Occipital lobe (tissue), 2 donors: ENCODE data around the gene NXT2. TPM values are rescaled to one million over a fixed set of nuclear protein-coding genes. Genes with fewer than 3 reads are reported as not detected.
A peak's percentile ranks its signal among the peaks of the same experiment; 100 is the strongest.
"Not testable (repeated sequence)": the region's sequence is repeated elsewhere in the genome, so short reads cannot be mapped to it uniquely, and the experiment has no call there.

Experiments
- DNase-seq: peaks from one replicate; lab custom pipeline; 2025; lab: John Stamatoyannopoulos, UW
- total RNA-seq: library from RNA; depleted of rRNA; stranded (reverse); fragments of >200 nt; gene quantifications from one replicate; pipeline ENCODE4 v1.2.3, GENCODE V29; 2014

Gene NXT2
- total RNA-seq = 12.6 TPM

DNA sequence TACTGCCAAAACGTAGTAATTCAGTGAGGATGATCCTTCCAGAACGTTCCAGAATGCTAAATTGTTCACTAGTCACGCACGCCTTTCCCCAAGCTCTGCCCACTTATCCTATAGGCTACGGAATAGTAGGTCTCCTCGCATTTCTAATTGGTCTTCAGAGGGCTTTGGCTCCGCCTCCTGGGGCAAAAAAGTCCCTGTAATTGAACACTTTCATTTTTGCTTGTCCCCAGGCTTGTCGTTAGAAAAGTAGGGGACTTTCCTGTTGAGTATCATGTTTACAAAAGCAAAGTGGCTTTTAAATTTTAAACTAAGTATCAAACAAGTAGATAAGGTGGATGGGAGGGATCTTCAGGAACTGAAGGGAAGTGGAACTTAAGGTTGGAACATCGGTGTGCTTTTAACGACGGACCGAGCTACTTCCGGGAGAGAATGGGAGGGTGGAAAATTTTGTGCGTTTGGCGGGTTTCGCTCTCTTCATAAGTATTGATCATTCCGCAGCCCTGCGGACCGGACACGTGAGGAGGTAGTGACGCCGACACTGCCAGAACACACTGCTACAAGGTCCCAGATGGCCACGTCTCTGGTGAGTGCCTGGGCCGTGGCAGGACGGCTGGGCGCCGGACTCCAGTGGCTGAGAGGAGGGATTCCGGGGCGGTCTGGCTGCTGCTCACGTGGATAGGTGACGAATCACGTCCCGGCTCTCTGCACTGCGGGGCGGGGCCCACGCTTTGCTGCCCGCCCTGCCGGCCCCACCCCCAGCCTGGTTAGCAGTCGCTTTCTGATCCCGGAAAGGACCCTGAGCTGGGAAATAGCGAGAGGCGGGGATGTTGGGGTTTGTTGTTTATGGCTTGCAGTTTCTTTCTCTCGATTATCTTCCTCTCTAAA is at the start of gene NXT2:
NXT2 (plus strand) TSS at position 406 of the 885 bp plus-strand sequence; CDS start at position 569, 163 bp downstream.
- DNase-seq = peak; percentile 78

DNA sequence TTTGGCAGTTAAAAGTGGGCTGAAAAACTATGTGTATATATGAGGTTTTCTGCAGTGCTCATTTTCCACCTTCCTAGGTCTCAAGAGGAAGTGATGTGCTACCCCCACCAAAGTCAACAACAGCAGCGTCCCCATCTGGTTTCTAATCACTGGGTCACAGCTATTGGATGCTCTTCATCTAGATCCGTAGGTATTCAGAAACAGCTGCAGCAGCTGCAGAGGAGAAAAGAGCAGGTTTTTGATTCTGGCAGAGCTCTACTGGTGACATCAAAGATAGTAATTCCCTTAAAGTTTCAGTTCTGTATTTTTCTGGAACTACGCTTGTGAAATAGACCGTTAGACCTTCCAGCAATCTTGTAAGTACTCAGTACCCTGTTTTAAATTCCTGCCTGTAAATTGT is 49.0 kb upstream of the NXT2 start:
- no peak for DNase-seq

DNA sequence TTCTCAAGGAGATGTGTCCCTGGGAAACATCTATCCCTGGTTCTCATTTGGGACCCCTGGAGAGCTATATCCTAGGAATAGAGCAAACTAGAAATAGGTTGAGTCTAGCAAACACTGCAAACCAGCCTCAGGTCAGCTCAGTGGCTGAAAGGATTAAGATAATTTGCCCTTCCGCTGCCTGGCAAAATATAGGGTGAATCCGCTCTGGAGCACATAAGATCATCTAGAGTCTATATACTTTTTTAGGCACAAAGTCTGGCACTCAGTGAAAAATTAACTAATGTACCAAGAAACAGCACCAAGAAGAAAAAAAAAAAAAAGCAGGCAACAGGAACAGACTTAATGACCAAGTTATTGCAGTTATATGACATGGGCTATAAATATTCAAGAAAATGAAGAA is 47.5 kb upstream of the NXT2 start:
- DNase-seq = no peak

DNA sequence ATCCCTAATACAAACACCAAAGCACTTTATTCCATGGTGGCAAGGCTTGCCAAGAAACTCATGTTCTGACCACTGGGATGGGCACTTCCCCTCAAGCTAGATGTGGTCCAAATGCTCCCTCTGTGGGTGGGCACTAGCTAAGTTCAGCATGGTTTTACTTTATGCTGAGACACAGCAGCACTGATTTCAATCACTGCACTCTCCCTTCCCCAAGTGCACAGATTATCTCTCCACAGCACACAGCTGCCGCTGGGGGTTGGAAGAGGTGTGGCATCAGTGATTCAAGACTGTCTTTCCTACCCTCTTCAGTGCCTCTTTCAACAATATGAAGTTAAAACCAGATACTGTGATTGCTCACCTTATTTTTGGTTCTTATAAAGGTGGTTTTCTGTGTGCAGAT is 38.2 kb upstream of the NXT2 start:
- no peak for DNase-seq

DNA sequence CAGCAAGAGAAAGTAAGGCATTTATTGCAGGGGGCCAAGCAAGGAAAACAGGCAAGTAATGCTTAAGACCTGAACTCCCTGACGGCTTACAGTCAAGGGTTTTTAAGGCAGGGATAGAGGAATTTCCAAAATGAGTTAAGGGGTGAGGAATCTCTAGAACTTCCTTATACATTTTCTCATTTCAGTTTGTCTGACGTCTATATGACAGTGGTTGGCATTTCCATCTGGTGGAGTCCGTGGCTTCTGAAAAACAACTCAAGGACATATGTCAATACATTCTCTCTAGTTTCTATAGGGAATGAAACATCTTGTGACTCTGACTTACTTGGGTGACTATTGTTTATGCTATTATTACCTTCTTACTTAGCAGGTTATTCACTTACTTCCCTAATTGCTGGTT is 35.5 kb upstream of the NXT2 start:
- DNase-seq = no peak

DNA sequence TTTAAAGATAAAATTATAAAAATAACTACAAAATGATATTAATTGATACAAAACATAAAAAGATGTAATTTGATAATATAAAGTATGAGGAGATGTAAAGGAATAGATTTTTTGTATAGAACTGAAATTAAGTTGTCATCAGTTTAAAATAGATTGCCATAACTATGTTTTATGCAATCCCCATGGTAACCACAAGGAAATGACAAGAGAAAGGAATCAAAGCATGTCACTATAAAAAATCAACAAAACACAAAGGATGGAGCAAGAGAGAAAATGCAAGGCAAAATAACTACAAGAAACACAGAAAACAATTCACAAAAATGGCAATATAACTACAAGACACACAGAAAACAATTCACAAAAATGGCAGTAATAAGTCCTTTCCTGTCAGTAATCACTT is 27.7 kb upstream of the NXT2 start:
- DNase-seq = no peak

DNA sequence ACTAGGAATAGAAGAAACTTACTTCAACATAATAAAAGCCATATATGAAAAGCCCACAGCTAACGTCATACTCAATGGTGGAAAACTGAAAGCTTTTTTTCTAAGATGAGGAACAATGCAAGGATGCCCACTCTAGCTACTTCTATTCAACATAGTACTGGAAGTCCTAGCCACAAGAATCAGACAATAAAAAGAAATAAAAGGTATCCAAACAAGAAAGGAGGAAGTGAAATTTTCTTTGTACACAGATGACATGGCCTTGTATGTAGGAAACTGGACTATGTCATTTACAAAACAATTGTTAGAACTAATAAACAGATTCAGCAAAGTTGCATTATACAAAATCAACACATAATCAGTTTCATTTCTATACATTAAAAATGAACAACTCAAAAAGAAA is 25.5 kb upstream of the NXT2 start:
- DNase-seq = no peak

DNA sequence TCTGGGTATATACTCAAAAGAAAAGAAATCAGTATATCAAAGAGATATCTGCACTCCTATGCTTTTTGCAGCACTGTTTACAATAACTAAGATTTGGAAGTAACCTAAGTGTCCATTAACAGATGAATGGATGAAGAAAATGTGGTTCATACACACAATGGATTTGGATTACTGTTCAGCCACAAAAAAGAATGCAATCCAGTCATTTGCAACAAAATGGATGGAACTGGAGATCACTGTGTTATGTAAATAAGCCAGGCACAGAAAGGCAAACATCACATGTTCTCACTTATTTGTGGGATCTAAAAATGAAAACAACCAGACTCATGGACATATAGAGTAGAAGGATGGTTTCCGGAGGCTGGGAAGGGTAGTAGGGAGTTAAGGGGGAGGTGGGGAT is 17.6 kb upstream of the NXT2 start:
- no peak for DNase-seq

DNA sequence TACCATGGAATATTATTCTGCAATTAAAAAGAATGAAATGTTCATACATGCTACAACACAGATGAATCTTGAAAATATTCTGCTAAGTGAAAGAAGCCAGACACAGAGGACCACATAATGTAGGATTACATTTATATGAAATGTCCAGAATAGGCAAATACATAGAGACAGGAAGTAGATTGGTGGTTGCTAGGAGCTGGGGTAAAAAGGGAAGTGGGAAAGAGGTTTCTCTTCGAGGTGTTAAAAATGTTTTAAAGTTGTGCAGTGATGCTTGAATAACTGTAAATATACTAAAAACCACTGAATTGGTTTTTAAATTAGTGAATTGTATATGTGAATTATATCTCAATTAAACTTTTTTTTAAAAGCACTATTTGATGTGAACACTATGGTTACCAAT is 3.6 kb upstream of the NXT2 start:
- DNase-seq = no peak

DNA sequence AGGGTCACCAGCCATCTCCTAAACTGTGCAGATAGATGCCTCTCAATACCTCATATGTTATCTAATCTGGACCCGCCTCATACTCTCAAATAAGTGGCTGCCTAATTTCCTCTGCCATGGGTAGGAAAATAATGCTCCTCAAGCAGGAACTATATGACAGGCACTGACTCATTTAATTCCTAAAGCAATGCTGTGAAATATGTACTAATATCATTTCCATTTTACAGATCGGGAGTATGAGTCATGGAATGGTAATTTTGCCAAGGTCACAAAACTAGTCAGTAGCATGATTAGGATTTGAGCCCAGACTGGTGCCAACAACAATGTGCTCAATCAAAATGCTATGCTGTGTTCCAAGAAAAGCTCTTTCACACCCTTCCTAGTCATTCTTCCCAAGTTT is 3.0 kb upstream of the NXT2 start:
- DNase-seq = no peak

DNA sequence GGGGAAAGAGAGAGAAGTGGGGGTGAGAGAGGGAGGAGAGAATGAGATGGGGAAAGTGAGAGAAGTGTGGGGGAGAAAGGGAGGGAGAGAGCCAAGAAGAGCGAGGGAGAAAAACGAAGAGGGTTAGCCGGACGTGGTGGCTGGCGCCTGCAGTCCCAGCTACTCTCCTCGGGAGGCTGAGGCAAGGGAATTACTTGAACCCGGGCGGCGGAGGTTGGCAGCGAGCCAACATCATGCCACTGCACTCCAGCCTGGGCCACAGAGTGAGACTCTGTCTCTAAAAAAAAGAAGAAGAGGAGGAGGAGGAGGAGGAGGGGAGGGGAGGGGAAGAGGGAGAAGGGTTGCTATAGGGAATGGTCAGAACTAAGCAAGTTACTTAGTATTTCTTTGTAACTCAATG is 1.7 kb upstream of the NXT2 start:
- DNase-seq = no peak

DNA sequence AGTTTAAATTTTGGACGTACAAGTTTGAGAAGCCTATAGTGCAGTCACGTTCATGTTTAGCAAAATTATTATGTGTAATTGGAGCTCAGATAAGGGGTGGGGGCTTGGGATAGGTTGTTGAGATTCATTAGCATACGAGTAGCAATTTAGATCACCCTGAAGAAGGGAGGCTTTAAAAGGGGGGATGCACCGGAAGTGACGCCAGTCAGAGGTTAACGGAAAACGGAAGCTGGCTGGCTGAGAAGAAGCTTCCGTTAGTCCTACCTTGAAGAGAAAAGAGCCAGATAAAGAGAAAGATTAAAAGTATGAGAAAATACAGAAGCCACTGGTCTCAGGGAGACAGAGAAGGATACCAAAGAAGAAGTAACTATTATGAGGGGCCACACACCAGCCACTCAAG is 1.1 kb upstream of the NXT2 start:
- no peak for DNase-seq

DNA sequence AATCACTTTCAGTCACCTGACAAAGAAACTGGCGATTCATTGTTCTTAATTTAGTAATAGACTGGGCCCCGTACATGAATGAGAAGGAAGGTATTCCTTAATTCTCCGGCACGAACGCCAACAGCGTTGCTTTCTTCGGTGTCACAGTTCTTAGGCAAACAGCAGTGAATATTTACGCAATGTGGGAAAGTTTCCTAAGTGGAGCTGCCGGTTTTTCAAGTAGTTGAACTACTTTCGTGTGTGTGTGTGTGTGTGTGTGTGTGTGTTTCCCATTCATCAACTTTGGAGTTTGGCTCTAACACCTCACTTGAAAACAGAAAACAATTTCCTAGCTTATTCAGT is 651 bp downstream of the NXT2 start:
- DNase-seq = no peak

DNA sequence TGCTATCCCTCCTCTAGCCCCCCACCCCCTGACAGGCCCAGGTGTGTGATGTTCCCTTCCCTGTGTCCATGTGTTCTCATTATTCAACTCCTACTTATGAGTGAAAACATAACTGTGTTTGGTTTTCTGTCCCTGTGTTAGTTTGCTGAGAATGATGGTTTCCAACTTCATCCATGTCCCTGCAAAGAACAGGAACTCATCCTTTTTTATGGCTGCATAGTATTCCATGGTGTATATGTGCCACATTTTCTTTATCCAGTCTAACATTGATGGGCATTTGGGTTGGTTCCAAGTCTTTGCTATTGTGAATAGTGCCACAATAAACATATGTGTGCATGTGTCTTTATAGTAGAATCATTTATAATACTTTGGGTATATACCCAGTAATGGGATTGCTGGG is 2.4 kb downstream of the NXT2 start:
- not testable (repeated sequence) for DNase-seq

DNA sequence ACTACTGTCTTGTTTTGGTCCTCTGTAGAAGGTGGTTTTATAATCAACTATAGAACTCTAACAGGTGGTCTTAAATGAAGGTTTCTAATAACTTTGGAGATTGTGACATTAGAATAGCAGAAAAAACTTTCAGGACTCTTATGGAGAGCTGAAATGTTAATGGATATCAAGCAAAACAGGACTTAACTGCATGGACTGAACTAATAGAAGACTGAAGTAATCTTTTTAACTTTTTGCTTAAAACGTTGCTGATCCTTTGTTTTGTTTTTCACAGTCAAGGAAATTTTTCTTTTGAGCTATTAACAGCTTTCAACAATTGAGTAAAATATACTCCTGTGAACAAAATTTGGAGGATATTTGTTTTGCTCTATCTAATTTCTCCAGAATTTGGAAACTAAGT is 17.2 kb downstream of the NXT2 start:
- DNase-seq = no peak

DNA sequence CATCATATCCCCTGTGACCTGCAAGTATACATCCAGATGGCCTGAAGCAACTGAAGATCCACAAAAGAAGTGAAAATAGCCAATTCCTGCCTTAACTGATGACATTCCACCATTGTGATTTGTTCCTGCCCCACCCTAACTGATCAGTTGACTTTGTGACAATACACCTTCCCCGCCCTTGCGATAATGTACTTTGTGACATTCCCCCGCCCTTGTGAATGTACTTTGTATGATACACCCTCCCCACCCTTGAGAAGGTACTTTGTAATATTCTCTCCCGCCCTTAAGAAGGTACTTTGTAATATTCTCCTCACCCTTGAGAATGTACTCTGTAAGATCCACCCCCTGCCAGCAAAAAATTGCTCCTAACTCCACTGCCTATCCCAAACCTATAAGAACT is 39.4 kb downstream of the NXT2 start:
- not testable (repeated sequence) for DNase-seq

DNA sequence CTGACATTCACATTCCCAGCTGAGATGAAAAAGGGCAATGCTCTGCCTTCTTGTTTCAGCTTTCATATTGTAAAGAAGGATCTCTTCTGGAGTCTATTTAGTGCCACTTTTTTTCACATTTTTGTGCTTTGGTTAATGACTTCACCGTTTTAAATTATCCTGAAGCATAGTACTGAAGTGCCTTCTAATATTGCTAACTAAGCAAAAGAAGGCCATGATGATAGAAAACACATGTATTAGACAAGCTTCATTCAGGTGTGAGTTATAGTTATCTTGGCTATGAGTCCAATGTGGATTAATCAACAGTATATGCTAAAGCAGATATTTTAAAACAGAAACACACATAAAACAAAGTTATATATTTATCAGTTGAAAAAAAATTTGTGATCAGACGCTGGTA is 40.4 kb downstream of the NXT2 start:
- no peak for DNase-seq

DNA sequence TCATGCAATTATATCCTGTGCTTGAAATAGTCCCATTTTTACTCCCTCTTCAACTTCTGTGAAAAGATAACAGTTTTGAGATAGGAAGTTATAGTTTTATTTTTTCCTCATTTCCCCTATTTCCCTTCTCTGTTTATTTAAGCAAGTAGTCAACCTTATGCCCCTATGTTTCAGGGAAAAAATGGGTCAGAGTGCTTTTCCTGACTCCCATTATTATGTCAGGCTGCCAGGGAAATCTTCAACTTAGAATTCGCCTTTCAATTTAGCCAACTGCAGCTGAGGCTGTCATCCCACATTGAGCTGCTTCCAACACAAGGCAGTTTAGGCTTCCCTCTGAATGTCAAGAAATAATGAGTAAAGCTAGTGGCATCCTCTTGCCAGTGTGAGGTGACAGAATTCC is 42.3 kb downstream of the NXT2 start:
- DNase-seq = no peak

DNA sequence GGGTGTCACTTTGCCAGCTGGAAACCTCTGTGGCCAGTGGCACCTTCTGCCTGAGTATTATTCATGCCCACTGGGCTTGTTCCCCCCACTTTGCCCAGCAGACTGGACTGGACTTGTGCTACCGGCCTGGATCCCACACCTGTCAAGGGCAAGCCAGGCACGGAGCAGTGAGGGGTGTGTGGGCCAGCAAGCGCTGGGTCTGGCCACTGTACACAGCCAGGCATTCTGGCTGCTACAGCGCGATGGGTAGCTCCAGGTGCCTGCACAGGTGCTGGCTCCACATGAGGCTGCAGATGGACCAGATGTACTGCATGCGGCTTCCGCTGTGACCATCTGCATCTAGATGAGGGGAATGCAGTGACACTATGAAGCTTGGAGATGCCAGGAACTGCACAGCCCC is 48.8 kb downstream of the NXT2 start:
- no peak for DNase-seq

DNA sequence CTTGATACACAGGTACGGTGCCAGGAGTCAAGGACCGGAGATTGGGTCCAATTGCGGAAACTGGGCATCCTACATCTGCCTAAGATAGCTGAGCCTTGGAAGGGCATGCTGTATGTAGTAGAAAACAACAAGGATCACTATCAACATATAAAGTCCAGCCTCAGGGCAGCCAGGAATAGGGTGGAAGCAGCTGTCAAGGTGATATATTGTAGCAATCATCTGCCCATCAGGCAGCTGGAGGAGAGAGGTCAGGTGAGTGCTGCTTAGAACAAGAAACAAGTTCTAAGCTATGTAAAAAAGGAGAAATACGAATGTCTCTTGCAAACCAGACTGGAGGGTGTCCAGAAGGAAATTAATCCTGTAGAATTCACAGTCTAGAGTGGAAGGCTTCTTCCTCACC is 53.5 kb downstream of the NXT2 start:
- no peak for DNase-seq
